HepG2 (cell line): ENCODE measurements around the gene CNNM3. TPM values are rescaled to one million over a fixed set of nuclear protein-coding genes. Genes with fewer than 3 reads are reported as not detected.

ENCODE experiments used
- BORCS8-MEF2B ChIP-seq: sonication (generic); formaldehyde crosslinking; IDR thresholded peaks from 2 replicates; pipeline ENCODE4 v1.8.0; 2022; ENCODE audit warnings: mild to moderate bottlenecking, missing genetic modification reagents
- DMTF1 ChIP-seq: sonication (generic); formaldehyde crosslinking; IDR thresholded peaks from 2 replicates; pipeline ENCODE4 v1.4.0; 2020; ENCODE audit warnings: mild to moderate bottlenecking, missing genetic modification reagents
- NFAT5 ChIP-seq: sonication (generic); formaldehyde crosslinking; IDR thresholded peaks from 2 replicates; pipeline ENCODE4 v1.4.0; 2020; ENCODE audit warnings: missing genetic modification reagents
- NPAS2 ChIP-seq: sonication (generic); formaldehyde crosslinking; IDR thresholded peaks from 2 replicates; pipeline ENCODE4 v1.8.0; 2022; ENCODE audit warnings: mild to moderate bottlenecking, missing genetic modification reagents, borderline replicate concordance
- RXRB ChIP-seq: IDR thresholded peaks from 2 replicates; pipeline ENCODE4 v1.6.1; 2016; ENCODE audit warnings: borderline replicate concordance, missing genetic modification reagents, missing compliant biosample characterization
- ZHX1 ChIP-seq: sonication (generic); formaldehyde crosslinking; IDR thresholded peaks from 2 replicates; pipeline ENCODE4 v1.8.1; 2022; ENCODE audit warnings: low read depth, mild to moderate bottlenecking, missing genetic modification reagents
- ZNF281 ChIP-seq: sonication (generic); formaldehyde crosslinking; IDR thresholded peaks from 2 replicates; pipeline ENCODE4 v1.4.0; 2020; ENCODE audit warnings: missing genetic modification reagents, borderline replicate concordance
- polyA plus RNA-seq, 8 experiments: library from polyadenylated mRNA; depleted of rRNA in 3 of 8; stranded (reverse) in 7 of 8; unstranded in 1 of 8; fragments of >200 nt; fragmentation: Illumina TruSeq in 4 of 8; extraction: Trizol in 4 of 8; gene quantifications; 2 replicates each; pipeline versions ENCODE4 v1.2.1 to v1.2.3, GENCODE V29; 2011 to 2016; ENCODE audit warnings: low read depth in 4 of 8, missing spikeins in 1 of 8, mixed read lengths in 1 of 8; ENCODE audit not compliant: insufficient read depth in 1 of 8
- total RNA-seq, 5 experiments: library from RNA; depleted of rRNA; stranded (reverse); fragments of >200 nt; fragmentation: Illumina TruSeq; extraction: Trizol; gene quantifications; 2 replicates each; pipeline ENCODE4 v1.2.3, GENCODE V29; 2016; ENCODE audit warnings: low read depth in 1 of 5
- TF ChIP-seq, protein P1 (sequence below): IDR thresholded peaks from 2 replicates; pipeline ENCODE4 v1.6.1; 2018; ENCODE audit warnings: missing genetic modification reagents
- TF ChIP-seq, protein P2 (sequence below), 2 experiments: sonication (generic) in 1 of 2; formaldehyde crosslinking in 1 of 2; IDR thresholded peaks; 2 replicates each; pipeline versions ENCODE4 v1.5.1 to v1.6.1; 2011 to 2020; ENCODE audit warnings: borderline replicate concordance in 1 of 2, low read depth in 1 of 2, low read length in 1 of 2, mild to moderate bottlenecking in 1 of 2, missing genetic modification reagents in 1 of 2, moderate library complexity in 1 of 2

Gene CNNM3
- total and polyA plus RNA-seq, 2 of the 13 experiments (the other 11 are each of a cell fraction or from before 2014, with no cell fraction given): 21.2 to 27.9 TPM

DNA sequence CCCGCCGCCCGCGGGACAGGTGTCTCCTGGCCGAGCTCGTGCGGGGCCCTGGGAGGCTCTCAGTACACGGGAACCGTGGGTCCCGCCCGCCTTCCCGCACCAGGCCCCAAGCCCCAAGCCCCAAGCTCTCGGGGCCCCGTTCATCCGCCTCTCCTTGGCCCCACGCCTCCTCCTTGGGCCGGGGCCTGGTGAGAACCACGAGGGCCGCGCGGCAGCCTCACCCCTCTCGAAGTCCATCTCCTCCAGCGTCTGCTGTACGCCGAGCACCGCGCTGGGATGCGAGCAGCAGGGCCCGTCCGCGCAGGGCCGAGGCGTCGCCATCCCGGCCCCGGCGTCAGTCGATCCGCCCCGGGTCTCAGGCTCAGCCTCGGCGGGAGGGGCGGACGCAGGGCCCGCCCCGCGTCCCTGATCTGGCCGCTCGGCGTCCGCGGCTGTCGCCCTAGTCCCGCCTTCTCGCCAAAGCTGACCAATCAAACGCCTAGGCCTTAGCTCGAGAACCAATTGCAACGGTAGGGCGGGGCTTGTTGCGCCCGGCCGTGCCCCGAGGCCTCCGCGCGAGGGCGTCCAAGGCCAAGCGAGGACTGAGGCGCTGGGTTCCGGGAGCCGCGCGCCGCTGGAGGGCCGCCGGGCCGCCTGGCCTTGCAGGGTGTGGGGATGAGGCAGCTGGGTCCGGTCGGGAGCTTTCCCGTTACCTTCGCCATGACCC lies 41.8 kb downstream of the CNNM3 start, which contains the start of gene ANKRD39 (continued):
- TF ChIP-seq, protein P1, sequence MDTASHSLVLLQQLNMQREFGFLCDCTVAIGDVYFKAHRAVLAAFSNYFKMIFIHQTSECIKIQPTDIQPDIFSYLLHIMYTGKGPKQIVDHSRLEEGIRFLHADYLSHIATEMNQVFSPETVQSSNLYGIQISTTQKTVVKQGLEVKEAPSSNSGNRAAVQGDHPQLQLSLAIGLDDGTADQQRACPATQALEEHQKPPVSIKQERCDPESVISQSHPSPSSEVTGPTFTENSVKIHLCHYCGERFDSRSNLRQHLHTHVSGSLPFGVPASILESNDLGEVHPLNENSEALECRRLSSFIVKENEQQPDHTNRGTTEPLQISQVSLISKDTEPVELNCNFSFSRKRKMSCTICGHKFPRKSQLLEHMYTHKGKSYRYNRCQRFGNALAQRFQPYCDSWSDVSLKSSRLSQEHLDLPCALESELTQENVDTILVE: peak; percentile 59; the same call in 1 of the 2 replicates
- TF ChIP-seq ZHX1 (CRISPR knock-in tag): peak; percentile 87
- peak; percentile 14; the same call in 1 of the 2 replicates for TF ChIP-seq ZNF281 (CRISPR knock-in tag)
- TF ChIP-seq RXRB (CRISPR knock-in tag): peak; percentile 49
- TF ChIP-seq NFAT5: peak; percentile 85; the same call in 1 of the 2 replicates
- TF ChIP-seq DMTF1 (CRISPR knock-in tag): peak; percentile 79; the same call in 1 of the 2 replicates
- TF ChIP-seq NPAS2 (CRISPR knock-in tag): no peak
- TF ChIP-seq, protein P2, sequence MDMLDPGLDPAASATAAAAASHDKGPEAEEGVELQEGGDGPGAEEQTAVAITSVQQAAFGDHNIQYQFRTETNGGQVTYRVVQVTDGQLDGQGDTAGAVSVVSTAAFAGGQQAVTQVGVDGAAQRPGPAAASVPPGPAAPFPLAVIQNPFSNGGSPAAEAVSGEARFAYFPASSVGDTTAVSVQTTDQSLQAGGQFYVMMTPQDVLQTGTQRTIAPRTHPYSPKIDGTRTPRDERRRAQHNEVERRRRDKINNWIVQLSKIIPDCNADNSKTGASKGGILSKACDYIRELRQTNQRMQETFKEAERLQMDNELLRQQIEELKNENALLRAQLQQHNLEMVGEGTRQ (IDR thresholded peaks at IDR 0.05; ENCODE audit: low read depth, low read length): no peak
- TF ChIP-seq, protein P2 (CRISPR knock-in tag; IDR thresholded peaks at IDR 0.05; ENCODE audit: borderline replicate concordance): no peak
- TF ChIP-seq BORCS8-MEF2B (CRISPR knock-in tag): peak; percentile 96
